Fibroblast of mammary gland (primary cell): ENCODE measurements around the gene TMEM72.
A peak's percentile ranks its signal among the peaks of the same experiment; 100 is the strongest.

Source experiments
- DNase-seq: peaks from one replicate; pipeline ENCODE4 v3.0.0-alpha.2; 2010; ENCODE audit warnings: low read depth
- H3K4me3 ChIP-seq: 2 replicates; pipeline ENCODE4 v1.5.1; 2011; ENCODE audit warnings: low read depth, mild to moderate bottlenecking, low read length, moderate library complexity; ENCODE audit not compliant: control insufficient read depth
- CTCF ChIP-seq: conservative IDR thresholded peaks from 2 replicates; pipeline ENCODE4 v1.5.1; 2011; ENCODE audit warnings: low read depth, low read length, inconsistent platforms; ENCODE audit not compliant: control insufficient read depth, insufficient read depth

Gene TMEM72

GRCh38 chr10:44954042-44954441 lies 42.9 kb downstream of the TMEM72 start:
- TF ChIP-seq CTCF: no peak
- DNase-seq: no peak
- H3K4me3 ChIP-seq: no peak overlapping the region

- no peak for TF ChIP-seq CTCF
- H3K4me3 ChIP-seq: no peak overlapping the region
- no peak for DNase-seq
These were observed 43.8 kb downstream of the TMEM72 start for GRCh38 chr10:44954962-44955361.

- no peak for TF ChIP-seq CTCF
These were observed 44.4 kb downstream of the TMEM72 start for GRCh38 chr10:44955413-44956070.

GRCh38 chr10:44956226-44956625 lies 45.1 kb downstream of the TMEM72 start:
- no peak for TF ChIP-seq CTCF
- DNase-seq: no peak
- H3K4me3 ChIP-seq: no peak overlapping the region

More at GRCh38 chr10:44955413-44956070, 44.4 kb downstream of the TMEM72 start:
- no peak for DNase-seq
- no peak overlapping the region for H3K4me3 ChIP-seq

GRCh38 chr10:44956717-44957706 lies 45.9 kb downstream of the TMEM72 start:
- DNase-seq: no peak
- no peak overlapping the region for H3K4me3 ChIP-seq
- TF ChIP-seq CTCF: no peak

- H3K4me3 ChIP-seq: peak overlapping the region; percentile 64
- no peak for TF ChIP-seq CTCF
- peak; percentile 64 for DNase-seq
These were observed 47.2 kb downstream of the TMEM72 start for GRCh38 chr10:44958196-44958897.
